GM21723 (cell line): ENCODE data around the gene QRFP.
"Not testable (repeated sequence)": the region's sequence is repeated elsewhere in the genome, so short reads cannot be mapped to it uniquely, and the experiment has no call there.

Experiments
- ATAC-seq: cut with Tn5 transposase; IDR thresholded peaks from one replicate; pipeline ENCODE4 v1.9.1; 2021; ENCODE audit warnings: mild to moderate bottlenecking, moderate library complexity; ENCODE audit not compliant: unreplicated experiment

QRFP gene

GRCh38 chr9:130920233-130920632 is 23.6 kb upstream of the QRFP start:
- ATAC-seq, result no peak

- ATAC-seq, result no peak
These were observed 23.0 kb upstream of the QRFP start for GRCh38 chr9:130919559-130920145.

- no peak for ATAC-seq
These were observed 22.4 kb upstream of the QRFP start for GRCh38 chr9:130918826-130919558.

GRCh38 chr9:130918101-130918825 is 21.7 kb upstream of the QRFP start:
- no peak for ATAC-seq

- ATAC-seq, result no peak
These were observed 20.8 kb upstream of the QRFP start for GRCh38 chr9:130917168-130917960.

- ATAC-seq, result no peak
These were observed 18.5 kb upstream of the QRFP start for GRCh38 chr9:130915096-130915447.

- ATAC-seq, result no peak
These were observed 17.9 kb upstream of the QRFP start for GRCh38 chr9:130914417-130915095.

- ATAC-seq, result no peak
These were observed 17.2 kb upstream of the QRFP start for GRCh38 chr9:130913599-130914416.

- no peak for ATAC-seq
These were observed 16.5 kb upstream of the QRFP start for GRCh38 chr9:130912932-130913598.

GRCh38 chr9:130911254-130912049 is 14.8 kb upstream of the QRFP start:
- ATAC-seq, result no peak

GRCh38 chr9:130910670-130911069 is 14.1 kb upstream of the QRFP start:
- not testable (repeated sequence) for ATAC-seq

GRCh38 chr9:130910041-130910440 is 13.4 kb upstream of the QRFP start:
- ATAC-seq, result not testable (repeated sequence)

GRCh38 chr9:130908878-130909355 is 12.3 kb upstream of the QRFP start:
- ATAC-seq, result no peak

GRCh38 chr9:130908146-130908877 is 11.7 kb upstream of the QRFP start:
- no peak for ATAC-seq

- no peak for ATAC-seq
These were observed 10.3 kb upstream of the QRFP start for GRCh38 chr9:130906735-130907416.

- no peak for ATAC-seq
These were observed 9.5 kb upstream of the QRFP start for GRCh38 chr9:130905902-130906734.
